Germinal center (tissue), 1 donor: ENCODE results near the gene CLEC2D.
"Not testable (repeated sequence)": the region's sequence is repeated elsewhere in the genome, so short reads cannot be mapped to it uniquely, and the experiment has no call there.

Source experiments
- DNase-seq: peaks from one replicate; pipeline ENCODE4 v3.0.0; 2012; ENCODE audit warnings: mixed read lengths, low spot score

Gene CLEC2D

DNA sequence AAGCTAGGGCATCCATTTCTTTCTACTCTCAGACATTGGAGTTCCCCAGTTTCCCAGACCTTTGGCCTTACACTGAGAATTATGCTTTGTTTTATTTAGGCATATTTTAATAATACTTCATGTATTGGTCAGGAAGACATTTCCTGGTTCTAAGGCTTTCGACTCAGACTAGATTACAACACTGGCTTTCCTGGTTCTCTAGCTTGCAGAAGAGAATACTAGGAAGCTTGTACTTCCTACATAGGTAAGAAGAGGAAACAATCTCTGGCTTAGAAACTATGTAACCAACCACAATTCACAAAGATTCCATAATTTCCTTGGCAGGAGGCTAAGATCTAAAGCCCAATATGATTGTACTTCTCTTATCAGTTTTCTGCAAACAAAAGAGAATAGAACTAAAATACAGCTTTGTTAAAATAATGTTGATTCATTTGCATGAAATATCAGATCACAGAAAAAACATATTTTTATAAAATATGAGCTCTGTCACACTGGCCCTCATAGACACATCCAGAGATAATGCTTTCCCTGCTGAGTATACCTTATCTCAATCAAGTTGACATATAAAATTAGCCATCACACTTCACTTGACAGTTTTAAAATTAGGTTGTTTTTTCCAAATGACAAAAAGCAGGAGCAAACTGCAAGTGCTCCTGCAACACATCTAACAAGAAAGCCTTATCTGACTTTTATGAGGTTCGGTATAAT, 30.5 kb downstream of the CLEC2D start:
- no peak for DNase-seq

GRCh38 chr12:9700606-9700956, 31.1 kb downstream of the CLEC2D start:
- no peak for DNase-seq

DNA sequence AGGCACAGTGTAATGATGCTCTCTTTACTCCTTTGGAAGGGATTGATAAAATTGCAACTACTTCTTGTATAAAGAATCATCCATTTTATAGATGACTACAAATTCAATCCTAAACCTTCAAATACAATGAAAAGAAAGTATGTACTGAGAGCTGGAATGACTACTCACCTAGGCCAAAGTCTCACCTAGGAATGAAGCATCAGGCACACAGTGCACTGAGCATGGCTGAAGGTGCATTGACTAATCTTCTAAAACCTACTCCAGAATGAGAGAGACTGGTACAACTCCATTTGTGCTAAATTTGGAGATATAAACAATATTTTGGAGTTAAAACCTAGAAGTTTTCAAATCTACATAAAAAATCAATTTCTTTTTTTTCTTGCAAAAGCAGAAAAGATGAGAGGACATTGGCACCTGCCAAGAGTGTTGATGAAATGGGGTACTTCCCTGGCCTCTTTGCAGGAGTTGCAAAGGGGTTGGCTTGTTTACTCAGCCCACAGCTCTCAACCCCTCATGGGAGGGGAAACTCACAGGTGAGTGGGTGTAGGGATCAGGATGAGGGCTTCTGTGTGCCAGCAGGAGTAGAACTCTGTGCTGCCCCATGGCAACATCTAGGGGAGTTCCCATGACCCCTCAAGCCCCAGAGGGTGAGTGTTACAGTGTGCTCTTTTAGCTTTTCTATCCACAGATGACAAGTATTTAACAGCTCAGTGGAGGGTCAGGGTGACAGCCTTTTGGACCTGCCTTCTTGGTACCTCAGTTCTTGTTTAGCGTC, 32.1 kb downstream of the CLEC2D start:
- no peak for DNase-seq

GRCh38 chr12:9702255-9702654, 32.7 kb downstream of the CLEC2D start:
- no peak for DNase-seq

DNA sequence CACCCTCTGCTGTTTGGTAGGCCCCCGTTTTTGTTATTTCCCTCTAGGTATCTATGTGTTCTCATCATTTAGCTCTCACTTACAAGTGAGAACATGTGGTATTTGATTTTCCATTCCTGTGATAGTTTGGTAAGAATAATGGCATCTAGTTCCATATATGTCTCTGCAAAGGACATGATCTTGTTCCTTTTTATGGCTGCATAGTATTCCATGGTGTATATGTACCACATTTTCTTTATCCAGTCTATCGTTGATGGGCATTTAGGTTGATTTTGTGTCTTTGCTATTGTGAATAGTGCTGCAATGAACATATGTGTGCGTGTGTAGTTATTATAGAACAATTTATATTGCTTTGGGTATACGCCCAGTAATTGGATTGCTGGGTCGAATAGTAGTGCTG, 35.0 kb downstream of the CLEC2D start:
- DNase-seq: not testable (repeated sequence)

GRCh38 chr12:9706086-9706685, 36.7 kb downstream of the CLEC2D start:
- no peak for DNase-seq

DNA sequence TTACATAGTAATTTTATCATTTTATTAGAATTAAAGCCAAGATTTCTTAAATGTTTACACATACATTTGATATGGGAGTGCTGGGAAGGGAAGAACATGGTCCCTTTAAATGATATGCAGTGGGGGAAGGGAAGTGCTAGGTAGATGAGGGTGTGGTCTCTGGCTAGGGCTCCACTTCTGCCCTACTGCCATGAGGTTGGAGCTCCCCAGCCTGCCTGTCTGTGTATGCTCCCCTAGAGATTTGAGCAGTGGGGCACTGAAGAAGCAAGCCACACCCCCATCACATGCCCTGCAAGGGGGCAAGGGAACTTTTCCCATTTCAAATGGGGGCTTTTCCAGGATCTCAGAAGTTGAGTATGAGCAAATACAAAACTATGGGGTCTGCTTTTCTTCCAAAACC, 37.8 kb downstream of the CLEC2D start:
- DNase-seq: no peak

- peak; percentile 52 for DNase-seq
These were observed 38.6 kb downstream of the CLEC2D start for GRCh38 chr12:9707864-9708808.

DNA sequence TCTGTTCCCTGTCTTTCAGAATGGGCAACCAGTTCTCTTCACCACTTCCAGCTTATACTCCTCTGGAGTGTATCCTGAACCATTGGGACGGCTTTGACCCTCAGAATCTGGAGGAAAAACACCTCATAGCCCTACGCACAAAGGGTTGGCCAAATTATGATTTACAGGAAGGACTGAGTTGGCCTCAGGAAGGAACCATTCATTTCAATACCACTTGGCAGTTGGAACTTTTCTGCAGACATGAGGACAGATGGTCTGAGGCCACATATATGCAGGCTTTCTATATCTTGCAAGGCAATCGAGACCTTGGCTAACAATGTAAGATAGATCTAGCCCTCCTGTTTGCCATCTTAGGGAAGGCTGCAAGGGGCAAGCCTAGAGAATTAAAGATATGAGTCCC, 39.3 kb downstream of the CLEC2D start:
- no peak for DNase-seq

DNA sequence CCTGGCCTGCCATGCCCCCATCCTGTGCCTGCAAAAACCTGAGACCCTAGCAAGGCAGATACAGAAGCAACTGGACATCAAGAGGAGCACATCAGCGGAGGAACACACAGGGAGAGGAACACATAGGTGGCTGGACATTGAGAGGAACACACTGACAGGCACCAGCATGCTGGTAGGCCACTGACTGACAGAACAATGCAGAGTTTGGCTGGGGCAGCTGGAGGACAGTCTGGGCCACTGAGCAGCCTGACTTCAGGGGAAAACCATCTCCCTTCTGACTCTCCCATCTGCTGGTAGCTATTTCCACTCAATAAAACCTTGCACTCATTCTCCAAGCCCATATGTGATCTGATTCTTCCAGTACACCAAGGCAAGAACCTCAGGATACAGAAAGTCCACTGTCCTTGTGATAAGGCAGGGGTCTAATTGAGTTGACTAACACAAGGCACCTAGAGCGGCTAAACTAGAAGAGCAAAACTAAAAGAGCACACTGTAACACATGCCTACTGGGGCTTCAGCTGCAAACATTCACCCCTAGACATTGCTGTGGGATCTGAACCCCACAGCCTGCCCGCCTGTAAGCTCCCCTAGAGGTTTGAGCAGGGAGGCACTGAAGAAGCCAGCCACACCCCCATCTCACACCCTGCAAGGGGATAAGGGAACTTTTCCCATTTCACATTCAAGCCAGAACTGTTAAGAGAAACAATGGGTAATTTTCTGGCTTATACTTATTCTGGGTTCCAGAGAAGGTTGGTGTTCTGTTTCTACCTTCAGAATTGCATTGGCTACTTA, 41.3 kb downstream of the CLEC2D start:
- DNase-seq: no peak

GRCh38 chr12:9711664-9712063, 42.2 kb downstream of the CLEC2D start:
- DNase-seq: no peak

DNA sequence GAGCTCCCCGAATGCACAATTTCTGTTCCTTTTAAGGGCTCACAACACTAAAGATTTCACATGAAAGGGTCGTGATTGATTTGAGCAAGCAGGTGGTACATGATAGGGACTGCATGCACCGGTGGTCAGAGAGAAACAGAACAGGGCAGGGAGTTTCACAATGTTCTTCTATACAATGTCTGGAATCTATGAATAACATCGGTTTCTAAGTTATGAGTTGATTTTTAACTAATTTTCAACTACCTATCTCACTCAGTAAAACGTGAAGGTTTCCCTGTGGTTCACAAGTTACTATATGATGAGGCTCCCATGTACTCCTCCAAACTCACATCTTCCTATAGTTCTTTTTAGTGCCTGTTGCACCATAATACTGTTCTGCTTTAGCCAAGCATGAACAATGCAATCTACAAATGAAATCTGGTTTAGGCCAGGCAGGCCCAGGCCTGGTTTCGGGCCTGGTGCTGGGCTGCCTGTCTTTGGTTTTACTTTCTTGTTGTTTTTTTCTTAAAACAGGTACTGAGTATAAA, 43.6 kb downstream of the CLEC2D start:
- not testable (repeated sequence) for DNase-seq

- DNase-seq: peak; percentile 10
These were observed 47.8 kb downstream of the CLEC2D start for GRCh38 chr12:9717070-9717925.

GRCh38 chr12:9718968-9719367, 49.5 kb downstream of the CLEC2D start:
- no peak for DNase-seq

GRCh38 chr12:9719790-9720189, 50.3 kb downstream of the CLEC2D start:
- no peak for DNase-seq

DNA sequence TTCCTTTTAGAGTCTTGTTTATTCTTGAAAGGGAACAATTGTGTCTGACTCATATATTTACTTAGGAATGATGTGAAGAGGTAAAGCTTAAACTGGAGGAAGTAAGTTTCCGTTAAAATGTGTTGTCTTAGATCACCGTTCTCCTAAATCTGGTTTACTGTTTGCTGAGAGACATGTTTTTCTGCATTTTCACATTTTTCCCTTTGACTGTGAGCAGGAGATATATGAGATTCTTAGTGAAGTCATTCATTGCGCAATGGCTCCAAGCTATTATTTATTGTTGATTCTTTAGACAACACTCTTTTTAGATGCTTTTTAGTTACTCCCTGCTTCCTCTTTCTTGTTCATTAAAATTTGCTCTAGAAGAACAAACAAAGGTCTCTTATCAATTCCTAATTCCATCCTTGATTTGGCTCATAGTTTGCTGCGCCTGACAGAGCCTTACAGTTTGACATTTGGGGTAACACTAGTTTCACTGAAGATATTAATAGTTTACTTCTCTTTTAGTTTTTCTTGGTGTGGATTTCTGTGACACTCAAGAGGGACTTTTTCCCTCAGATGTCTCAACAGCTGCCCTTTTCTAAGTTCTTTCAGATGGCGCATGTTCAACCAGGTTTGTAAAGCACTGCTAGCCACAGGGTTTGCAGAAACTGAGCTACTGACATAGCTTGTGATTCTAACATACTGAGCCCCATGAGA, 52.0 kb downstream of the CLEC2D start:
- peak; percentile 39 for DNase-seq

DNA sequence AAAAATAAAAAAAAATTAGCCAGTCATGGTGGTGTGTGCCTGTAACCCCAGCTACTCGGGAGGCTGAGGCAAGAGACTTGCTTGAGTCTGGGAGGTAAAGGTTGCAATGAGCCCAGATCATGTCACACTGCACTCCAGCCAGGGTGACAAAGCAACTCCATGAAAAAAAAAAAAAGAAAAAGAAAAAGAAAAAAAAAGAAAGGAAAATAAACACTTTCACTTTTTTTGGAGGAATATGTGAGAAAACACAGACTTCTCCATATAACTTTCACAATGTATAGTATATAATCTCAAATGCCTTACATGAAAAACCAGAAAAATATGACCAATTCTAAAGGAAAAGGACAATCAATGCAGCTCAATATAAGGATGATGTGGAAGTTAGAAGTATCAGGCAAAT, 54.5 kb downstream of the CLEC2D start:
- no peak for DNase-seq

DNA sequence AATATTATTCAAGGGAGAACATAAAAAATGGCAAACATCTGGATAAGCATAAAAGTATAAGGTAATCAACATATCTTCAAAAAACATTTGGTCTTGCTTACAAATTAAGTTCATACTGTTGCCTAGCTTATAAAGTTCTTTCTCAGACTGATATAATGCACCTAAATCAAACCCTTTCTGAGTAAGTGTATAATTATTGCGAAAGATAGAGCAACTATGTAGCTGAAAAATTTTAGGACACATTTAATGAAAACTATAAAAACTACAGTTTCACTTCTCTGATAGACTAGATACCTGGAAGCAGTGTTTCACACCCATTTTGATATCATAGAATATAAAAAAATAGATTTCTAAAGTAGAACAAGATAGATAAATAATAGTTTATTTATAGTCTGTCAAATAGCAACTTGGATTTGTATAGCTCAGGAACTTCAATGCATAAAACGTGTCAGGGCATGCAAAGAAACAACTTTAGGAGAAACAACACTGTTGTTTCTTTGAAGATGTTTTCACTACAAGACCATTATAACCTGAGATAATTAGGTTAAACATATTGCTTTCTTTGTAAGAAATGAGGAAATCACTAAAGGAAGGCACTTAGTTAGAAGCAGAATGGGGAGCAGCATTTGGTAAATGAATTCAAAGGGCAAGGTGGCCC, 55.8 kb downstream of the CLEC2D start:
- no peak for DNase-seq

DNA sequence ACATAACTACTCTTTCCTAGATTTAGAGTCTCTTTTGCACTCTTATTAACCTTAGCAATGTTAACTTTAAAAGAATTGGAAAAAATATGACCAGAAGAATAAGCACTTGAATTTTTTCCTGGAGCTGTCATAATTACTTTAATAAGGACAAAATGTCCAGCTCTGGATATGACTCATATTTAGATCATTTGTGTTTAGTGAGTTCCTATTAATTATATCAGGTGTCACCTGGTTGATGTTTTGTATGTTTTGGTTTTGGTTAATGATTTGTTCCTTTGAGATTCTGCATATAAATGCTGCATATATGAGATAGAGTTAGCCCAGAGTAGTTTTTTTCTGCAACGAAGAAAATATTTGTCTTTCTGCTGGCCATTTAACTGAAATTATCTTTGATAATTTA, 58.3 kb downstream of the CLEC2D start:
- DNase-seq: no peak
